ENCODE measurements around the gene SPATA4.

The SPATA4 gene

GRCh38 chr4:176187624-176188023 lies 7.8 kb downstream of the SPATA4 start:
- no peak overlapping the region for H3K4me3 ChIP-seq (replicated peaks; ENCODE audit: insufficient read depth, low read length)
- DNase-seq (ENCODE audit: low read depth in 1 of 2, low spot score in 1 of 2), result no peak
- H3K27me3 ChIP-seq (ENCODE audit: insufficient read depth, poor library complexity, severe bottlenecking), result no peaks in the 10 kb centered on the region
- TF ChIP-seq REST (IDR thresholded peaks at IDR 0.05; ENCODE audit: insufficient replicate concordance, low read depth), result no peak
- TF ChIP-seq POLR2AphosphoS5 (IDR thresholded peaks at IDR 0.05; ENCODE audit: low read depth), result no peak
- TF ChIP-seq GABPA (IDR thresholded peaks at IDR 0.05; ENCODE audit: low read depth), result no peak
- no peak for TF ChIP-seq CTCF (IDR thresholded peaks at IDR 0.05; ENCODE audit: insufficient read depth, low read length)
- TF ChIP-seq SPI1 (IDR thresholded peaks at IDR 0.05; ENCODE audit: borderline replicate concordance, low read depth), result no peak
- H3K27ac ChIP-seq (replicated peaks), result no peak overlapping the region

DNA sequence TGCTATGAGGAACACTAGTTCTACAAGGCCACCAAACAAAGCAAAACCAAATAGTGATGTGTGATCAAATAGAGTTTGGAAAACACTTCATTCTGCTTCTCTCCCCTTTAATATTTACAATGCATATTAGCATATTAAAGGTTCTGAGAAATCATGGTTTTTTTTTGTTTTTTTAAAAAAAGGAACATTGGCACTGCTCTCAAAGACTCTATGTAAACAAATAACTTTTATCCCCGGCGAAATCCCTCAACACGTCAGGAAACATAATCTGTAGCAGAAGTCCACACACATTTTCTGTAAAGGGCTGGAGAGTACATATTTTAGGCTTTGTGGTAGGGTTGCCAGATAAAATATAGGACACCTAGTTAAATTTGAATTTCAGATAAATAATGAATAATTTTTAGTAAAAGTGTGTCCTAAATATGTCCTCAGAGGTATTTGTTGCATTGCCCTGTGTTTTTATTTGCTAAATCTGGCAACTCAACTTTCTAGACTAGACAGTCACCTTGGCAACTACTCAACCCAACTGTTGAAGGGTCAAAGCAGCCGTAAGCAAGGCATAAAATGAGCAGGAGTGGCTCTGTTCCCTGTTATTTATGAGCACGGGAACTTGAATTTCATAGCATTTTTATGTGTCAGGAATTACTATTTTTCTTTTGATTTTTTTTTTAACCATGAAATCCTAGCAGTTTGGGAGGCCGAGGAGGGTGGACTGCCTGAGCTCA lies 8.6 kb downstream of the SPATA4 start:
- no peak overlapping the region for H3K27ac ChIP-seq (replicated peaks)
- H3K4me3 ChIP-seq (replicated peaks; ENCODE audit: insufficient read depth, low read length), result no peak overlapping the region
- TF ChIP-seq POLR2AphosphoS5 (IDR thresholded peaks at IDR 0.05; ENCODE audit: low read depth) (no peak), SPI1 (IDR thresholded peaks at IDR 0.05; ENCODE audit: borderline replicate concordance, low read depth) (no peak), CTCF (IDR thresholded peaks at IDR 0.05; ENCODE audit: insufficient read depth, low read length) (no peak), GABPA (IDR thresholded peaks at IDR 0.05; ENCODE audit: low read depth) (no peak), REST (IDR thresholded peaks at IDR 0.05; ENCODE audit: insufficient replicate concordance, low read depth) (no peak)
- DNase-seq (ENCODE audit: low read depth in 1 of 2, low spot score in 1 of 2), result no peak
- no peaks in the 10 kb centered on the region for H3K27me3 ChIP-seq (ENCODE audit: insufficient read depth, poor library complexity, severe bottlenecking)

DNA sequence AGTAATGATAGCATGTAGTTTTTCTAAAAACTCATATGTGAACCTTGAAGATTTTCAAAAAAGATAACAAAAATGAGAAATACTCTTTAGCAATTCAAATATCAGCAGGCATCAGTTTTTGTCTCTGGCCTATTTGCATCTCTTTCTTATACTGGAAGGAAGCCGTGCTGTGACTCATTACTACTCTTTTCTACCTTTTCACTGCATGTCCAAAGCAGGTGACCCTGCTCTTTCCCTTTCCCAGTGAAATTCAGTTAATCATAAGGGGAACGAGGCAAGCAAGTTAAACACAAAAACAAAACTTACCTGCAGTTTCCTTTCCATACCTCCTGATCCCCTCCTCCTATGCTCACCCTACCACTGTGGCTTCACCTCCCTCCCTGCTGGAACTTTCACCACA lies 9.3 kb downstream of the SPATA4 start:
- Histone ChIP-seq H3K27me3 (ENCODE audit: insufficient read depth, poor library complexity, severe bottlenecking) (no peaks in the 10 kb centered on the region), H3K27ac (replicated peaks) (no peak overlapping the region), H3K4me3 (replicated peaks; ENCODE audit: insufficient read depth, low read length) (no peak overlapping the region)
- DNase-seq (ENCODE audit: low read depth in 1 of 2, low spot score in 1 of 2), result no peak
- no peak for TF ChIP-seq CTCF (IDR thresholded peaks at IDR 0.05; ENCODE audit: insufficient read depth, low read length)
- no peak for TF ChIP-seq GABPA (IDR thresholded peaks at IDR 0.05; ENCODE audit: low read depth)
- no peak for TF ChIP-seq REST (IDR thresholded peaks at IDR 0.05; ENCODE audit: insufficient replicate concordance, low read depth)
- no peak for TF ChIP-seq POLR2AphosphoS5 (IDR thresholded peaks at IDR 0.05; ENCODE audit: low read depth)
- TF ChIP-seq SPI1 (IDR thresholded peaks at IDR 0.05; ENCODE audit: borderline replicate concordance, low read depth), result no peak

Measured in HL-60 (cell line).